Uterus (tissue), 2 donors: ENCODE data around the gene PTPRD.

Experiments
- POLR2A ChIP-seq, 2 donors: fragments of 450-650 bp; IDR thresholded peaks; one replicate each; pipeline ENCODE4 v1.6.1; 2016; ENCODE audit warnings: antibody characterized with exemption in 2 of 2, mild to moderate bottlenecking in 1 of 2, moderate library complexity in 1 of 2
- TF ChIP-seq, protein P1 (sequence below), 4 experiments: fragments of 200-600 bp in 2 of 4; fragments of 450-650 bp in 2 of 4; sonication (generic) in 2 of 4; IDR thresholded peaks; one replicate each; pipeline ENCODE4 v1.5.1; 2016 to 2019; ENCODE audit warnings: antibody characterized with exemption in 4 of 4, mild to moderate bottlenecking in 2 of 4, moderate library complexity in 1 of 4

DNA sequence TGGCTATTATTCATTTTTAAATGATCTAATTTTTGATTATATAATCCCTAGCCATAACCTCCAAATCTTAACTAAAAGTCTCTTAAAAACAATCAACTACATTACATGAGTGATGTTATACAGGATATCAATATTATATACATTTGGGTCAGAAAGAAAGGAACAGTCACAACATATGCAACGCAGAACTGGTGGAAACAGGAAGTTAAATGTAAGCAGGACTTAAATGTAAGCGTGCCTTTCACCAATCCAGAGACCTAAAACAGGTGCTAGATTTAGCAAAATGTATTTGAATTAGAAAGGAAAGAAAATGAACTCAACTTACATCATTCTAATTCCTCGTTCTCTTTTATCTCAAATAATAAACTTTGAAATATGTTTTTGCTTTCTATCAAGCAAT is 738.5 kb downstream of the PTPRD start:
- TF ChIP-seq, protein P1, sequence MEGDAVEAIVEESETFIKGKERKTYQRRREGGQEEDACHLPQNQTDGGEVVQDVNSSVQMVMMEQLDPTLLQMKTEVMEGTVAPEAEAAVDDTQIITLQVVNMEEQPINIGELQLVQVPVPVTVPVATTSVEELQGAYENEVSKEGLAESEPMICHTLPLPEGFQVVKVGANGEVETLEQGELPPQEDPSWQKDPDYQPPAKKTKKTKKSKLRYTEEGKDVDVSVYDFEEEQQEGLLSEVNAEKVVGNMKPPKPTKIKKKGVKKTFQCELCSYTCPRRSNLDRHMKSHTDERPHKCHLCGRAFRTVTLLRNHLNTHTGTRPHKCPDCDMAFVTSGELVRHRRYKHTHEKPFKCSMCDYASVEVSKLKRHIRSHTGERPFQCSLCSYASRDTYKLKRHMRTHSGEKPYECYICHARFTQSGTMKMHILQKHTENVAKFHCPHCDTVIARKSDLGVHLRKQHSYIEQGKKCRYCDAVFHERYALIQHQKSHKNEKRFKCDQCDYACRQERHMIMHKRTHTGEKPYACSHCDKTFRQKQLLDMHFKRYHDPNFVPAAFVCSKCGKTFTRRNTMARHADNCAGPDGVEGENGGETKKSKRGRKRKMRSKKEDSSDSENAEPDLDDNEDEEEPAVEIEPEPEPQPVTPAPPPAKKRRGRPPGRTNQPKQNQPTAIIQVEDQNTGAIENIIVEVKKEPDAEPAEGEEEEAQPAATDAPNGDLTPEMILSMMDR (IDR thresholded peaks at IDR 0.05) = no peak
- no peak for TF ChIP-seq POLR2A (IDR thresholded peaks at IDR 0.05)
